Stimulated activated CD8-positive, alpha-beta memory T cell treated with anti-CD3 and anti-CD28 coated beads, Interleukin-7, amount 100 ng/mL, for 48 hours (primary cell): Measurements from ENCODE around the gene RNF175.
"Not testable (repeated sequence)": the region's sequence is repeated elsewhere in the genome, so short reads cannot be mapped to it uniquely, and the experiment has no call there.

ENCODE experiments used
- DNase-seq, 2 donors: peaks; one replicate each; pipeline ENCODE4 v3.0.0-alpha.2; 2020; ENCODE audit warnings: low read depth in 1 of 2; ENCODE audit errors: extremely low read depth in 1 of 2

The RNF175 gene

GRCh38 chr4:153684971-153685371 is 74.9 kb downstream of the RNF175 start:
- no peak for DNase-seq

DNA sequence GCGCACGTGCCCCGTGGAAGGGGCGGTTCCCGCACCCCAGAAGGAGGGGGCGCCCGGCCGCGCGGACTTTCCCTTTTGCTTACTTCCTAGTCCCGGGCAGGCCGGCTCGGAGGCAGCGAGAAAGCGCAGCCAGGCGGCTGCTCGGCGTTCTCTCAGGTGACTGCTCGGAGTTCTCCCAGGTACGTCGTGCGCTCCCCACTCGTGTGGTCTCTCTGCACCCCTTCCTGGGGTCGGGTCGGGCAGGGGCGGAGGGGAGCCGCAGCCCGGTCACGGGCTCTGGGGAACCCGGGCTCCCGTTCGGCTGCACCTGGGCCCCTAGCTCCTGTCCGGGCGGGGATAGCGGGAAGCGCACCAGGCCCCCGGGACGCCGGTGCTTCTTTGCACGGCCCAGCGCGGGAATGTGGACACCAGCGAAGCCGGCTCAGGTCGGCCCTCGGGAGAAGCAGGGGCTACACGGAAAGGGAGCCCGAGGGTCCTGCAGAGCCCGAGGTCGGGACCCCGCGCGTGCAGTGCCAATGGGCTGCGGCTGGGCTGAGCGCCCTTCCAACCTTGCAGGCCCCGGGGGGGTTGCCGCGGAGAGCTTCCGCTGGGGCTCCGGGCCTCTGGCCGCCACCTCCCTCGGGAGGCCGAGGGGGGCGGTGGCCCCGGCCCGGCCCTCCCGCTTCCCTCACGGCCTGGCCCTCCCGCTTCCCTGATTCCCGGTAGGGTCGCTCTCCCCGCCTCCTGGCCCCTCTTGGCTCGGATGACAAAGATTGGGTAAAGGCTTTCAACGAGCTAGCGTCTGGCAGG is 75.4 kb downstream of the RNF175 start, which contains the start of gene TLR2:
TLR2 (plus strand) TSS at position 99 of the 789 bp plus-strand sequence. CDS start 18,628 bp downstream, outside the sequence.
- peak; percentile 24 to 29 for DNase-seq

DNA sequence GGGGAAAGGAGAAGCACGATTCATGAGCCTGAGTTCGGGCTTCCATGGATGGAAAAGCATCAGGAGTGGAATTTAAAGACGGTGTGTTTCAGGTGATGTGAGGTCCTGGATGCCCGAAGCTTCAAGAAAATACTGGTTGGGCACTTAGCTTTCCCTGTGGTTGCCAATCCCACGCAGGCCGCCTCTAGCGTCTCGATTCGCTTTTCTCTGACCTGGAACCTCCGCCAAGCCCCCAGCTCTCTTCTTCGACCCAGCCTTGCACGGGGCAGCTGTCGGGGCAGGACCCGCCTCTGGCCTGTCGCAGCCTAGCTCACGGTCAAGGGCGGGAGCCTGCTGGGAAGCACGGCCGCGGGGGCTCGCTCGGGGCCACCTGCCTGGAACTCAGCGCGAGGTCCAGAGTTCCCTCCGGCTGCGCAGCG is 76.1 kb downstream of the RNF175 start:
- no peak for DNase-seq

GRCh38 chr4:153679486-153679885 is 80.3 kb downstream of the RNF175 start:
- DNase-seq, result no peak

GRCh38 chr4:153676984-153677383 is 82.8 kb downstream of the RNF175 start:
- no peak for DNase-seq

DNA sequence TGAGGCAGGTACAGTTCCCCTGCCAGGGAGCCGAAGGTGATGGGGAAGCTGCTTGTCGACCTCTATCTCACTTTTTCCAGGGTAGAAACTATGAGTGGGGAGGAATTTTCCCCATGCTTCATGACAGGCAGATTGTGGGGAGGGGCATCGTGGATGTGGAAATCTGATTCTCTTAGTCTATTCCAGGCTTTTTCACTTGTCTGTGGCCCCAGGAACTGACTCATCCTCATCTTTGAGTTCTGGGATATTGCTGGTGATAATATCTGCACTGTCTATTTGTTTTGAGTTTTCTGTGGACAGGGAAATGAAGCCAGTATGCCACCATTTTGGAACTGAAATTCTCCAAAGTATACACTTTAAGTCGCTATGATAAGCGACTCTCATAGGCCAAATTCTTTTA is 83.3 kb downstream of the RNF175 start:
- DNase-seq, result no peak

GRCh38 chr4:153669838-153670237 is 90.0 kb downstream of the RNF175 start:
- DNase-seq, result no peak

DNA sequence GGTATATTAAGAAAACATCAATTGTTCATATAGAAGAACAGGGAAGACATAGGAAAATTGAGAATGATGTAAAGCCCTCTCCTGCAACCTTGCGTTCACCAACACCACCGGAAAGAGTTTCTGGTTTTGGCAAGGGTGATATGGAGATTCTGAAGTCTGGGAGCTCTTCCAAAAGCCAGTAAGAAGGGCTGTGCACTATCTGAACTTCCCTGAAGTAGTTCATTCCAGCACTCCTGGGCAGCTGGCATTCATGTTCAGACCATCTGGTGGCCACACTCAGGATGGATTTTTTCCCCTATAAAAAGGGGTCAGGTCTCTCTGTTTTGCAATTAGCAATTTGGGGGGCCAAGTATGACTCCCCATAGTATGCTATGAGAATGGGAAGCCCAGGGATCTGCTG is 91.2 kb downstream of the RNF175 start:
- no peak for DNase-seq

GRCh38 chr4:153666505-153666904 is 93.3 kb downstream of the RNF175 start:
- DNase-seq, result not testable (repeated sequence)

GRCh38 chr4:153663667-153664066 is 96.2 kb downstream of the RNF175 start:
- no peak for DNase-seq

- DNase-seq, result no peak
Observed at GRCh38 chr4:153661908-153662307, 97.9 kb downstream of the RNF175 start.

- DNase-seq, result no peak
Observed at GRCh38 chr4:153661215-153661822, 98.5 kb downstream of the RNF175 start.
